GM12874 (cell line): ENCODE measurements around the gene FAM131B.

Source experiments
- CTCF ChIP-seq: IDR thresholded peaks from 2 replicates; pipeline ENCODE4 v1.5.1; 2011; ENCODE audit warnings: low read depth, mild to moderate bottlenecking, control low read depth, low read length, moderate library complexity; ENCODE audit not compliant: insufficient read depth

The FAM131B gene

GRCh38 chr7:143304938-143305337 lies 57.6 kb downstream of the FAM131B start:
- TF ChIP-seq CTCF: no peak

GRCh38 chr7:143303733-143304132 lies 58.8 kb downstream of the FAM131B start:
- TF ChIP-seq CTCF: no peak
